Measurements from ENCODE around the gene ASB9. TPM values are rescaled to one million over a fixed set of nuclear protein-coding genes. Genes with fewer than 3 reads are reported as not detected.

ASB9 gene
- total and polyA plus RNA-seq, 2 of the 8 experiments (the other 6 are each of a cell fraction or from before 2014, with no cell fraction given): 0.54 to 1.2 TPM

GRCh38 chrX:15203694-15204093 is 66.2 kb downstream of the ASB9 start:
- Histone ChIP-seq H3K14ac (ENCODE audit: insufficient read length) (no peak overlapping the region), H4K20me1 (replicated peaks in 1 of 2; ENCODE audit: control insufficient read depth in 1 of 2, insufficient read depth in 2 of 2, low read length in 2 of 2) (no peaks in the 10 kb centered on the region), H3K9me3 (ENCODE audit: insufficient read depth in 2 of 2, low read depth in 1 of 2, low read length in 1 of 2) (no peaks in the 10 kb centered on the region), H3K4me2 (ENCODE audit: insufficient read depth in 1 of 2, low read depth in 2 of 2, low read length in 2 of 2) (no peak overlapping the region), H3K9ac (replicated peaks in 1 of 4; ENCODE audit: extremely low read depth in 1 of 4, low read depth in 3 of 4, low read length in 3 of 4) (no peak overlapping the region), H2AK5ac (ENCODE audit: low read depth, low read length) (no peak overlapping the region), H4K91ac (replicated peaks; ENCODE audit: insufficient read length, low read length) (no peak overlapping the region), H3K4me3 (ENCODE audit: extremely low read depth in 1 of 4, insufficient read depth in 2 of 4, low read depth in 3 of 4, low read length in 4 of 4) (no peak overlapping the region), H2BK20ac (ENCODE audit: low read length) (no peak overlapping the region), H2BK12ac (ENCODE audit: low read depth, low read length) (no peak overlapping the region), H3K56ac (replicated peaks; ENCODE audit: insufficient read length, low read depth, low read length) (no peak overlapping the region), H3K27me3 (replicated peaks in 1 of 4; ENCODE audit: control insufficient read depth in 3 of 4, extremely low read depth in 1 of 4, insufficient read depth in 3 of 4, low read length in 3 of 4) (no peaks in the 10 kb centered on the region), H3K4ac (replicated peaks; ENCODE audit: insufficient read length, low read depth, low read length) (no peak overlapping the region), H3K36me3 (ENCODE audit: control insufficient read depth in 2 of 4, insufficient read depth in 4 of 4, low read length in 3 of 4) (no peaks in the 10 kb centered on the region), H3K23me2 (ENCODE audit: low read depth, low read length) (no peaks in the 10 kb centered on the region), H4K8ac (ENCODE audit: extremely low read depth, insufficient read depth, low read length) (no peak overlapping the region), H2BK5ac (ENCODE audit: low read depth, low read length) (no peak overlapping the region), H3K27ac (ENCODE audit: low read depth, low read length) (no peak overlapping the region), H2BK15ac (ENCODE audit: low read length) (no peak overlapping the region), H2BK120ac (replicated peaks; ENCODE audit: low read depth, low read length) (no peak overlapping the region), H4K5ac (ENCODE audit: insufficient read length, low read depth, low read length) (no peak overlapping the region), H3K18ac (ENCODE audit: extremely low read depth, low read length) (no peak overlapping the region), H2AFZ (ENCODE audit: low read length) (no peak overlapping the region), H3K23ac (ENCODE audit: insufficient read length) (no peak overlapping the region), H3K79me1 (ENCODE audit: low read depth, low read length) (no peaks in the 10 kb centered on the region), H3K4me1 (replicated peaks in 1 of 4; ENCODE audit: control insufficient read depth in 3 of 4, insufficient read depth in 4 of 4, low read length in 3 of 4) (no peaks in the 10 kb centered on the region), H3K79me2 (ENCODE audit: control insufficient read depth in 1 of 2, insufficient read depth in 2 of 2, low read length in 2 of 2) (no peaks in the 10 kb centered on the region)
- FAIRE-seq (no peak), DNase-seq (ENCODE audit: low read depth in 1 of 2, low spot score in 2 of 2) (no peak)
- ChIA-PET CTCF (ENCODE audit: partially characterized antibody) (interaction anchor here (1.8 kb wide), 1 partner anchor 60 kb away, joined by 5 read pairs; no protein-coding TSS in a partner anchor), POLR2A (ENCODE audit: partially characterized antibody) (no interaction called here)
- WGBS, 2 experiments (ENCODE audit: extremely low coverage in 1 of 2, insufficient coverage in 1 of 2, insufficient read length in 1 of 2, insufficient replicate concordance in 2 of 2, low coverage in 1 of 2, low lambda C conversion rate in 2 of 2, missing lambda C conversion rate in 1 of 2): 94% methylated on average over 2 of the region's 2 CpGs; no CpG with 5 or more reads in 1 of the 2 experiments
- TF ChIP-seq, protein P1, sequence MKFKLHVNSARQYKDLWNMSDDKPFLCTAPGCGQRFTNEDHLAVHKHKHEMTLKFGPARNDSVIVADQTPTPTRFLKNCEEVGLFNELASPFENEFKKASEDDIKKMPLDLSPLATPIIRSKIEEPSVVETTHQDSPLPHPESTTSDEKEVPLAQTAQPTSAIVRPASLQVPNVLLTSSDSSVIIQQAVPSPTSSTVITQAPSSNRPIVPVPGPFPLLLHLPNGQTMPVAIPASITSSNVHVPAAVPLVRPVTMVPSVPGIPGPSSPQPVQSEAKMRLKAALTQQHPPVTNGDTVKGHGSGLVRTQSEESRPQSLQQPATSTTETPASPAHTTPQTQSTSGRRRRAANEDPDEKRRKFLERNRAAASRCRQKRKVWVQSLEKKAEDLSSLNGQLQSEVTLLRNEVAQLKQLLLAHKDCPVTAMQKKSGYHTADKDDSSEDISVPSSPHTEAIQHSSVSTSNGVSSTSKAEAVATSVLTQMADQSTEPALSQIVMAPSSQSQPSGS (IDR thresholded peaks at IDR 0.05; ENCODE audit: low read length): no peak
- TF ChIP-seq SIRT6 (IDR thresholded peaks at IDR 0.05; ENCODE audit: low read length) (no peak), CREB1 (IDR thresholded peaks at IDR 0.05) (no peak), CBX8 (IDR thresholded peaks at IDR 0.05; ENCODE audit: borderline replicate concordance, low read depth, low read length) (no peak), CBX5 (IDR thresholded peaks at IDR 0.05; ENCODE audit: low read depth, low read length) (no peak), BRCA1 (IDR thresholded peaks at IDR 0.05; ENCODE audit: low read depth, low read length) (no peak), NRF1 (IDR thresholded peaks at IDR 0.05; ENCODE audit: low read depth, low read length) (no peak), FOSL1 (IDR thresholded peaks at IDR 0.05; ENCODE audit: insufficient read depth, low read depth, low read length) (no peak), TEAD4 (IDR thresholded peaks at IDR 0.05; ENCODE audit: low read depth, low read length) (no peak), HDAC6 (IDR thresholded peaks at IDR 0.05; ENCODE audit: low read depth, low read length) (no peak), KDM5A (IDR thresholded peaks at IDR 0.05; ENCODE audit: low read length) (no peak), HDAC2 (IDR thresholded peaks at IDR 0.05; ENCODE audit: borderline replicate concordance in 1 of 2, low read depth in 2 of 2, low read length in 2 of 2) (no peak)
- TF ChIP-seq, protein P2, sequence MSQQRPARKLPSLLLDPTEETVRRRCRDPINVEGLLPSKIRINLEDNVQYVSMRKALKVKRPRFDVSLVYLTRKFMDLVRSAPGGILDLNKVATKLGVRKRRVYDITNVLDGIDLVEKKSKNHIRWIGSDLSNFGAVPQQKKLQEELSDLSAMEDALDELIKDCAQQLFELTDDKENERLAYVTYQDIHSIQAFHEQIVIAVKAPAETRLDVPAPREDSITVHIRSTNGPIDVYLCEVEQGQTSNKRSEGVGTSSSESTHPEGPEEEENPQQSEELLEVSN (IDR thresholded peaks at IDR 0.05): no peak
